Measurements from ENCODE around the gene CSF2RB. TPM values are rescaled to one million over a fixed set of nuclear protein-coding genes. Genes with fewer than 3 reads are reported as not detected.

Gene CSF2RB
- total RNA-seq, 1 donor from 2014 or later = 0.56 TPM

DNA sequence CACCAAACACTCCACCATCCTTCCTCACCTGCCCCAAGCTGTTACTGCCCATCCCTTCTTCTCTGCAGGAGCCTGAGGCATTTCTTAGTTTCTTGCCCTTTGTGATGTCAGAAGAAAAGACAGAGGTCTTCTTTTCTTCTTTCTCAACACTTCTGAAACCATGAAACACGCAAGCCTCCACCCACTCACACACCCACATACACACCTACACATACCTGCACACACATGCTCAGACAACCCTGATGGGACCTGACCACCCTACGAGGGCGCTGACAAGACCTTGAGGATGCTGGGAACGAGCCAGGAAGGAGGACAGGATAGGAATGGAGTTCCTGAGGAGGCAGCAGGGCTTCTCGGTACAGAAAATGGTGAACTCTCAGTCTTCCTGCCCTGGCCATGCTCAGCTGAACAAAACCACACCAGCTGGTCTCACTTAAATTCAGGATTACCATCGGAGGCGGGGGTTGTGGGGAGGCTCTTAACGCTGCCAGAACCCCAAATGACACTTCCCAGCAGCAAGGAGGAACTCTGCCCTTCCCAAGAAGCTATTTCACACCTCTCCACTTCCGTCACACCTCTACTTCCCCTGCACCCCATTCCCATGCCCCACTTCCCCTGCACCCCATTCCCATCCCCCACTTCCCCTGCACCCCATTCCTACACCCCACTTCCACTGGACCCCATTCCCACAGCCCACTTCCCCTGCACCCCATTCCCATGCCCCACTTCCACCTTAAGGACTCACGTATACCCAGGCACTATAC is 41.0 kb downstream of the CSF2RB start:
- peaks cover 9% of the 10 kb centered on the region for H3K27me3 Mint-ChIP-seq (ENCODE audit: low read depth)
- H3K9me3 Mint-ChIP-seq = peaks cover 20% of the 10 kb centered on the region
- H3K4me1 Mint-ChIP-seq = peaks cover 7% of the 10 kb centered on the region
- TF ChIP-seq, protein P1, sequence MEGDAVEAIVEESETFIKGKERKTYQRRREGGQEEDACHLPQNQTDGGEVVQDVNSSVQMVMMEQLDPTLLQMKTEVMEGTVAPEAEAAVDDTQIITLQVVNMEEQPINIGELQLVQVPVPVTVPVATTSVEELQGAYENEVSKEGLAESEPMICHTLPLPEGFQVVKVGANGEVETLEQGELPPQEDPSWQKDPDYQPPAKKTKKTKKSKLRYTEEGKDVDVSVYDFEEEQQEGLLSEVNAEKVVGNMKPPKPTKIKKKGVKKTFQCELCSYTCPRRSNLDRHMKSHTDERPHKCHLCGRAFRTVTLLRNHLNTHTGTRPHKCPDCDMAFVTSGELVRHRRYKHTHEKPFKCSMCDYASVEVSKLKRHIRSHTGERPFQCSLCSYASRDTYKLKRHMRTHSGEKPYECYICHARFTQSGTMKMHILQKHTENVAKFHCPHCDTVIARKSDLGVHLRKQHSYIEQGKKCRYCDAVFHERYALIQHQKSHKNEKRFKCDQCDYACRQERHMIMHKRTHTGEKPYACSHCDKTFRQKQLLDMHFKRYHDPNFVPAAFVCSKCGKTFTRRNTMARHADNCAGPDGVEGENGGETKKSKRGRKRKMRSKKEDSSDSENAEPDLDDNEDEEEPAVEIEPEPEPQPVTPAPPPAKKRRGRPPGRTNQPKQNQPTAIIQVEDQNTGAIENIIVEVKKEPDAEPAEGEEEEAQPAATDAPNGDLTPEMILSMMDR (IDR thresholded peaks at IDR 0.05; ENCODE audit: unreplicated experiment) = no peak
- H3K27ac Mint-ChIP-seq = no peak overlapping the region
- H3K36me3 Mint-ChIP-seq = no peaks in the 10 kb centered on the region
- no peak for DNase-seq (ENCODE audit: low spot score in 2 of 2, unreplicated experiment in 2 of 2)
- H3K4me3 Mint-ChIP-seq = no peak overlapping the region

DNA sequence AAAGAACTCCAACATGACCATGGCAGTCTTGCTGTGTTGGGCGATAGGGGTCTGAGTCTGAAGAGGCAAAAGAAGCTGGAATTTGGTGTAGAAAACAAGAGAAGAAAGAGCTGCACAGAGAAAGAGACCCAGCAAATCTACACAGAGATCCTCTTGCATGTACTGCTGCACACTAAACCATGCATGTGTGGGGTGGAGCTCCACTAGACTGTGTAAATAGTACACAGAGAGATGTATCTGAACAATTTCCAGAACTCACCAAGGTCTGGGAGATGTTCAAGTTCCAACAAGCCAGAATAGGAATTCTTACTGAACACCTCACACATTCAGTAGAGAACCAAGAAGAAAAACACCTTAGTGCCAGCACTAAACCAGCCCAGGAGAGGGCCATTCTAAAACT is 42.3 kb downstream of the CSF2RB start:
- Mint-ChIP-seq H3K27me3 (ENCODE audit: low read depth) (peaks cover 16% of the 10 kb centered on the region), H3K9me3 (peaks cover 20% of the 10 kb centered on the region), H3K27ac (no peak overlapping the region), H3K4me1 (peaks cover 7% of the 10 kb centered on the region), H3K4me3 (no peak overlapping the region), H3K36me3 (no peaks in the 10 kb centered on the region)
- DNase-seq (ENCODE audit: low spot score in 2 of 2, unreplicated experiment in 2 of 2) = no peak
- TF ChIP-seq, protein P1 (IDR thresholded peaks at IDR 0.05; ENCODE audit: unreplicated experiment) = no peak

DNA sequence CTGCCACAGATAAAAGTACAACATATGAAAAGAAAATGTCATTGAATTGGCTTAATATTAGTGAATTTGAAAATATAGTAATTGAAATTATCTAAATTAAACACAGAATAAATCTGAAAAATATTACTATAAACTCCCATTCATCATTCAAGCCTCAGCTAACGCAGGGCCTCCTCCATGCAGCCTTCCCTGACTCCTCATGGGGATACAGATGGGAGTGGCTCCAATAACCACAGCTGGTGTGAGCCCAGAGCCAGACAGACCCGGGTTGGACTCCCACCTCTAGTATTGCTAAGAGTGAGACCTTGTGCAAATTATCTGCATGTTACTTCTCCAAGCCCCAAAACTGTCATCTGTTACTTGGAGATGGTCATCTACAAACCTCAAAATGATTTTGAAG is 44.9 kb downstream of the CSF2RB start:
- TF ChIP-seq, protein P1 (IDR thresholded peaks at IDR 0.05; ENCODE audit: unreplicated experiment) = no peak
- H3K27me3 Mint-ChIP-seq (ENCODE audit: low read depth) = peaks cover 24% of the 10 kb centered on the region
- H3K27ac Mint-ChIP-seq = no peak overlapping the region
- no peak for DNase-seq (ENCODE audit: low spot score in 2 of 2, unreplicated experiment in 2 of 2)
- no peaks in the 10 kb centered on the region for H3K36me3 Mint-ChIP-seq
- H3K9me3 Mint-ChIP-seq = peaks cover 20% of the 10 kb centered on the region
- peaks cover 10% of the 10 kb centered on the region for H3K4me1 Mint-ChIP-seq
- no peak overlapping the region for H3K4me3 Mint-ChIP-seq

DNA sequence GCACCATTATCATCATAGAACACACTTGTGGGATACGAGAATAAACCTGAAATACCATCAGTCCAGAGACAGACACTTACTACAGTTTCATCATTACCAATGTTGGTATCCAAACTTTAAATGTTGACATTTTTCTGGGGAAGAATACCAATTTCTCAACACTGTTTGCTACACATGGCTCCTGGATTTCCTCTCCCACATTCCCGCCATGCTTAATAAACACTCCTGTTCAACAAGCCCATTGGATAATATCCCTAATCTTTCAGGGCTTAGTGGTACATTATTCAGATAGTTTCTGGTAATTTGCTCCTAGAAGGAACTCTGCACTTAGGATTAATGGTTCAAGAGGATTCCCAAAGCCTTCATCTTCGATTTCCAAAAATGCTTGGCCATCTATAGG is 48.2 kb downstream of the CSF2RB start:
- Mint-ChIP-seq H3K9me3 (peaks cover 12% of the 10 kb centered on the region), H3K27me3 (ENCODE audit: low read depth) (peaks cover 24% of the 10 kb centered on the region), H3K36me3 (no peaks in the 10 kb centered on the region), H3K4me1 (peaks cover 5% of the 10 kb centered on the region), H3K27ac (no peak overlapping the region), H3K4me3 (no peak overlapping the region)
- DNase-seq (ENCODE audit: low spot score in 2 of 2, unreplicated experiment in 2 of 2) = no peak
- TF ChIP-seq, protein P1 (IDR thresholded peaks at IDR 0.05; ENCODE audit: unreplicated experiment) = no peak

DNA sequence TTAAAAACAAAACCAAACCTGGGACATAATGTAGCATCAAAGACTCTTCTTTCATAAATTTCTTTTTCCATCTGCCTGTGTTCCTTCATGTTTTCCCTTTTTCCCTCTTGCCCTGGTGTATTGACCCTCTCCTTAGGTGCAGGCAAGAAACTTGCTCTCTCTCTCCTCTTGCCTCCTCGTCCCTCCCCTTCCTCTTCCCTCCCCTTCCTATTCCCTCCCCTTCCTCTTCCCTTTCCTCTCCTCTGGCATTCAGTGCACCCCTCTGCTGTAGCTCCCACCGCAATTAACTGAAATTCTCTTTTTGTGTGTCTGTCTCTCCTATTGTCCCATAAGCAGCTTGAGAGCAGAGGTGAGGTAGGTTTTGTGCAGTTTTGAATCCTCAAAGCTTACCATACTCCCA is 49.9 kb downstream of the CSF2RB start:
- H3K4me1 Mint-ChIP-seq = peaks cover 5% of the 10 kb centered on the region
- peaks cover 26% of the 10 kb centered on the region for H3K27me3 Mint-ChIP-seq (ENCODE audit: low read depth)
- no peak overlapping the region for H3K27ac Mint-ChIP-seq
- no peak for DNase-seq (ENCODE audit: low spot score in 2 of 2, unreplicated experiment in 2 of 2)
- no peak overlapping the region for H3K4me3 Mint-ChIP-seq
- no peaks in the 10 kb centered on the region for H3K36me3 Mint-ChIP-seq
- H3K9me3 Mint-ChIP-seq = peaks cover 4% of the 10 kb centered on the region
- TF ChIP-seq, protein P1 (IDR thresholded peaks at IDR 0.05; ENCODE audit: unreplicated experiment) = no peak
